NB4 (cell line): Measurements from ENCODE around the gene KCTD16.

Experiments used
- MYC ChIP-seq: IDR thresholded peaks from 2 replicates; pipeline ENCODE4 v1.6.1; 2011; ENCODE audit warnings: low read depth, low read length
- POLR2A ChIP-seq: IDR thresholded peaks from 2 replicates; pipeline ENCODE4 v1.6.1; 2011; ENCODE audit warnings: mild to moderate bottlenecking; ENCODE audit not compliant: insufficient read length; ENCODE audit errors: extremely low read depth
- TF ChIP-seq, protein P1 (sequence below): IDR thresholded peaks from one replicate; pipeline ENCODE4 v1.5.1; 2012; ENCODE audit warnings: low read depth, low read length
- TF ChIP-seq, protein P2 (sequence below): IDR thresholded peaks from 2 replicates; pipeline ENCODE4 v1.6.1; 2011; ENCODE audit warnings: low read depth, low read length

DNA sequence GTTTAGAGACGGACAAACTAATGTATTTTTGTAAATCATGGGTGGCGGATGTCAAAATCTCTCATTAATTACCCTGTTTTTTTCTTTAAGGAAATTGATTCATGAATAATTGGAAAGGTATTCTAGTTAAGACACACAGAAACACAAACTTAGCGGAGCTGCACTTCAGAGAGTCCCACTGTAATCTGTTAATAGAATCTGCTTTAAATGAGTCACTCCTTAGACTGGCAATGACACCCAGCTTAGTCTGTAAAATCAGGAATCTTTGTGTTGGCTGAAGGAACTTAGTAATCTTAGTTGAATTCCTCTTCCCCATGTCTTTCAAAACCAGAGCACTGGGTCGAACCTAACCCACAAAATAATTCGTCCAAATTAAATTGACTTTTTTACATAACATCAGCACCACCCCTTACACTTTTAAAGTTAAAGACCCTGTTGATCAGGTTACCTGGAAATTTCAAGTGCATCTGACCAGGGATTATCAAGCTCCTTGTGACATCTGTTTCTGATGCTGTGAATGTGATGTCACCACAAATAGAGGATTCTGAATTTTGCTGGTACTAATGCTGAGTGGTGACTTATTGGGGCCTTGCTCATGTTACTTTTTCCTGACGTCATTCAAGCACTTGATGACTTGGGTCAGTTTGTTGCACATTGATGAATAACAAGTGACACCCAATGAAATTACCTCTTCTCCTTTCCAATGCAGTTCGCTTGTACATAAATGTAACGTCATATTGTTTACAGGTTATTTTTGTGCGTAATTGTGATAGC lies 313.6 kb downstream of the KCTD16 start:
- TF ChIP-seq, protein P1, sequence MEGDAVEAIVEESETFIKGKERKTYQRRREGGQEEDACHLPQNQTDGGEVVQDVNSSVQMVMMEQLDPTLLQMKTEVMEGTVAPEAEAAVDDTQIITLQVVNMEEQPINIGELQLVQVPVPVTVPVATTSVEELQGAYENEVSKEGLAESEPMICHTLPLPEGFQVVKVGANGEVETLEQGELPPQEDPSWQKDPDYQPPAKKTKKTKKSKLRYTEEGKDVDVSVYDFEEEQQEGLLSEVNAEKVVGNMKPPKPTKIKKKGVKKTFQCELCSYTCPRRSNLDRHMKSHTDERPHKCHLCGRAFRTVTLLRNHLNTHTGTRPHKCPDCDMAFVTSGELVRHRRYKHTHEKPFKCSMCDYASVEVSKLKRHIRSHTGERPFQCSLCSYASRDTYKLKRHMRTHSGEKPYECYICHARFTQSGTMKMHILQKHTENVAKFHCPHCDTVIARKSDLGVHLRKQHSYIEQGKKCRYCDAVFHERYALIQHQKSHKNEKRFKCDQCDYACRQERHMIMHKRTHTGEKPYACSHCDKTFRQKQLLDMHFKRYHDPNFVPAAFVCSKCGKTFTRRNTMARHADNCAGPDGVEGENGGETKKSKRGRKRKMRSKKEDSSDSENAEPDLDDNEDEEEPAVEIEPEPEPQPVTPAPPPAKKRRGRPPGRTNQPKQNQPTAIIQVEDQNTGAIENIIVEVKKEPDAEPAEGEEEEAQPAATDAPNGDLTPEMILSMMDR = no peak
- no peak for TF ChIP-seq POLR2A
- TF ChIP-seq, protein P2, sequence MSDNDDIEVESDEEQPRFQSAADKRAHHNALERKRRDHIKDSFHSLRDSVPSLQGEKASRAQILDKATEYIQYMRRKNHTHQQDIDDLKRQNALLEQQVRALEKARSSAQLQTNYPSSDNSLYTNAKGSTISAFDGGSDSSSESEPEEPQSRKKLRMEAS = no peak
- TF ChIP-seq MYC = no peak
